GM12874 (cell line): Measurements from ENCODE around the gene CYP39A1.

Source experiments
- TF ChIP-seq, protein P1 (sequence below): IDR thresholded peaks from 2 replicates; pipeline ENCODE4 v1.5.1; 2011; ENCODE audit warnings: low read depth, mild to moderate bottlenecking, control low read depth, low read length, moderate library complexity; ENCODE audit not compliant: insufficient read depth

CYP39A1 gene

DNA sequence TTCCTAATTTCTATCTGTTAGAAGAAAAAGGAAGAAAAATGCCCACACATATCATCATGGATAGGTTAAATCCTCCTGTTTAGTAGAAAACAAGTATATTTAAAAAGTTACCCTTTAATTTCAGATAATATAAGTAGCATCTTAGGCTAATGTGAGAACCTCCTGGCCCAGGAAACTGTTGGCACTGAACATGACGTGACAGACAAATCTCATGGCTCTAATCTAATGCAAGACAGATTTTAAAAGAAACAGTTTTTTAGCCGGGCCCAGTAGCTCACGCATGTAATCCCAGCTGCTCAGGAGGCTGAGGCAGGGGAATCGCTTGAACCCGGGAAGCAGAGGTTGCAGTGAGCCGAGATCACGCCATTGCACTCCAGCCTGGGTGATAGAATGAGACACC lies 22.9 kb downstream of the CYP39A1 start:
- TF ChIP-seq, protein P1, sequence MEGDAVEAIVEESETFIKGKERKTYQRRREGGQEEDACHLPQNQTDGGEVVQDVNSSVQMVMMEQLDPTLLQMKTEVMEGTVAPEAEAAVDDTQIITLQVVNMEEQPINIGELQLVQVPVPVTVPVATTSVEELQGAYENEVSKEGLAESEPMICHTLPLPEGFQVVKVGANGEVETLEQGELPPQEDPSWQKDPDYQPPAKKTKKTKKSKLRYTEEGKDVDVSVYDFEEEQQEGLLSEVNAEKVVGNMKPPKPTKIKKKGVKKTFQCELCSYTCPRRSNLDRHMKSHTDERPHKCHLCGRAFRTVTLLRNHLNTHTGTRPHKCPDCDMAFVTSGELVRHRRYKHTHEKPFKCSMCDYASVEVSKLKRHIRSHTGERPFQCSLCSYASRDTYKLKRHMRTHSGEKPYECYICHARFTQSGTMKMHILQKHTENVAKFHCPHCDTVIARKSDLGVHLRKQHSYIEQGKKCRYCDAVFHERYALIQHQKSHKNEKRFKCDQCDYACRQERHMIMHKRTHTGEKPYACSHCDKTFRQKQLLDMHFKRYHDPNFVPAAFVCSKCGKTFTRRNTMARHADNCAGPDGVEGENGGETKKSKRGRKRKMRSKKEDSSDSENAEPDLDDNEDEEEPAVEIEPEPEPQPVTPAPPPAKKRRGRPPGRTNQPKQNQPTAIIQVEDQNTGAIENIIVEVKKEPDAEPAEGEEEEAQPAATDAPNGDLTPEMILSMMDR = no peak

DNA sequence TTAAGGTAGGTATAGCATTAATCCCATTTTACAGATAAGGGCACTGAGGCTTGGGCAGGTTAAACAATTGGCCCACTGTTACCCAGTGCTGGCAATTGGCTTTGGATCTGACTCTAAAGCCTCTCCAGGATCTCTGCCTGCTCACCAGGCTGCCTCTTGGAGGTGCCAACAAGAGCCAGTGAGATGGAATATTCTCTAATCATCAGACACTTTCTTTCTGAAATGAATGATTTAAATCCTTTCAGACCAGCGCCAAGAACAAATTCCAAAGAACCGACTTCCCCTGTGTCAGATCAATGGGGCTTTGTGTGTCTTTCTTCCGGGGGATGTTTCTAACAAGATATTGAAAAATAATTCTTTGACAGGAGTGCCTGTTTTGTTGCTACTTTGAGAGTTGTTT lies 23.6 kb downstream of the CYP39A1 start:
- TF ChIP-seq, protein P1 = no peak

DNA sequence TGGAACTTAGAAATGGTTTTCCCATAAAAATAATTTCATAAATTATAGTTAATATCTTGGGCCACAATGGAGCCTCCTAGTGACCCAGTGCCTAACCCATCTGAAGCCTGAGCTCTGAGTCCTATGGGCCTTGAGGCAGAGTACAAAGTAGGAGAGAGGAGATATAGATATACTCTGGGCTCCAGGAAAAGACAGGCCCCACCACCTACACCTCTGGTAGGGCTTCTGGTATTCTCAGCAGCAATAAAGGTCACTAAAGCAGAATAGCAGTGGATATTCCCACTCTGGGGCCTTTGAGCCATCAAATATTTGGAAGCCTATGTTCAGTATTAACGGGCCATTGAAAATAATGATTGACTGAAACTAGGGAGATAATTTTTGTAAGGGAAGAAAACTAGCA lies 24.1 kb downstream of the CYP39A1 start:
- TF ChIP-seq, protein P1 = no peak

- TF ChIP-seq, protein P1 = no peak
These were observed 25.6 kb downstream of the CYP39A1 start for GRCh38 chr6:46626976-46627375.

DNA sequence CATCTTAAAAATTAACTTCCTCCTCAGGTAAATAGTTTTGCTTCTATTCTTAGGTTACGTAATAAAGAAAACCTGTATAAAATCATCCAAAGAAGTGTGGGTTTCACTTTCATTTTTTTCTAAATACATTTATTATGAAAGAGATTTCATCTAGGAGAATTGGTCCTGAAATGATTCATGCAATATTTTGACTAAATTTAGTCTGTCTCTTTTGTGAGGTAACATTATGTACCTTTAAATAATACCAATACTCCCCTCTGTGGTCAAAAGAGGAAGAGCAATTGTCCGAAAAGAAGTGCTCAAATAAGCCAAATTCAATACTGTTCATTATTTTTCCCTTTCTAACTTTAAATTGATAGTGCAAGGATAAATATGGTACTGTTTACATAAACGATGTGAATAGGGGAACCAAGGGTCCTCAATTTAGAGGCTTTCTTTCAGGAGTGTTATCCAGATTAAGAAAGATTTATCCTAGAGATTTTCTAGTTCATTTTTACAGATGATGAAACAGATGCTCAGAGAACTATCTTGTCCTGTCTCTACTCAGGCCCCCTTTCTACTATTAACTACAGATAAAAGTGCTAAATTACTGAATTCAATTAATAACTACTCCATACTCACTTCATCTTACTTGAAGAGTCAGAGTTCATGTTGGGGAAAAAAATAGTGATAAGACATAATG lies 26.2 kb downstream of the CYP39A1 start:
- TF ChIP-seq, protein P1 = peak; percentile 15; the same call in 1 of the 2 replicates

DNA sequence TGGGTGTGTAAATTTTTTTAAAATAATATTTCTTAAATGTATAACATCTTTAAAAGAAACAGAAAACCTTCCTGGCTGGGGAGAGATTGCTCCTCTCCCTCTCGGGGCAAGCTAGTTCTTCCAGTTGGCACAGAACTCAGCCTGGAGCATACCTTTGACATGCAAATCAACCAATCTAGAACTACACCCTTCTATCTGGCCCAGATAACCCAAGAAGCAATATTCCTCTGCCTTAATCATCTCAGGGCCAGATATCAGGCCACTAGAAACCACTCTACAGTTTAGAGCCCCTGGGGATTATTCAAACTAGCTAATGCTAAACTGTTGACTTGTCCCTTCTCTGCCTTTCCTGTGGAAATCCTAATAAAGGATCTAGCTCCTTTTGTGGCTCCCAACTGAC lies 33.9 kb downstream of the CYP39A1 start:
- TF ChIP-seq, protein P1 = no peak

DNA sequence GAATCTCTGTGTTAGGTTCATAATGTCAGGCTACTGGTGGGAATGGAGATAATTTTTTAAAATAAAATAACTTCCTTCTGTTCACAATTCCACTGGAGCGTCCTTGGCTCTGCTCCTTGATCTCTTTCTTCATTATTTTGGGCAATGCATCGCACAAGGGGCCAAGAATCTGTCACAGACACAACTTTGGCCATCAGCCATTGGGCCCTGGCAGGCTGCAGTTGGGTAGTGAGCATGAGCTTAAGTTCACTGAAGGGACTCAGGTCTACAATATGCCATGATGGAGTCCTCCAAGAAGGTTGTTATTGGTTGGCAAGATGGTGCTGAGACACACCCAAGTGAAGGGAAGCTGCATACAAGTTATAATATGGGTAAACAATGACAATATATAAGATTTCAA lies 40.0 kb downstream of the CYP39A1 start:
- TF ChIP-seq, protein P1 = no peak
